ENCODE data around the gene SECISBP2. TPM values are rescaled to one million over a fixed set of nuclear protein-coding genes. Genes with fewer than 3 reads are reported as not detected.

SECISBP2 gene
- total RNA-seq, 3 donors from 2014 or later: 40.5 to 84.7 (median 76.0) TPM

DNA sequence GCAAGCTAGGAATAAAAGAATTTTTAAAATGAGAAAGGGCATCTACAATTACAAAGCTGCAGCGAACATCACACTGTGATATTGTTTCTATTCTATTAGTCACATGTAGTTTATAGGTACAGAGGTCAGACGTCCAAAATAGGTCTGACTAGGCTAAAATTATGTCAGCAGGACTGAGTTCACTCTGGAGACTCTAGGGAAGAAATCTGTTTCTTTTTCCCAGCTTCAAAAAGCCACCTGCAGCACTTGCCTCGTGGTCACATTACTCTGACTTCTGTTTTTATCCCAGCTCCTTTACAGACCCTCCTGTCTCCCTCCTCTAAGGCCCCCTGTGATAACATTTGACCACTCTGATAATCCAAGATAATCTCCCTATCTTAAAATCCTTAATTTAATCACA lies 12.4 kb upstream of the SECISBP2 start:
- no peak overlapping the region for H3K4me3 ChIP-seq
- DNase-seq (ENCODE audit: low spot score in 2 of 2): no peak
- H3K4me1 ChIP-seq: no peaks in the 10 kb centered on the region
- no peaks in the 10 kb centered on the region for H3K36me3 ChIP-seq
- H3K9me3 ChIP-seq: no peaks in the 10 kb centered on the region
- TF ChIP-seq, protein P1, sequence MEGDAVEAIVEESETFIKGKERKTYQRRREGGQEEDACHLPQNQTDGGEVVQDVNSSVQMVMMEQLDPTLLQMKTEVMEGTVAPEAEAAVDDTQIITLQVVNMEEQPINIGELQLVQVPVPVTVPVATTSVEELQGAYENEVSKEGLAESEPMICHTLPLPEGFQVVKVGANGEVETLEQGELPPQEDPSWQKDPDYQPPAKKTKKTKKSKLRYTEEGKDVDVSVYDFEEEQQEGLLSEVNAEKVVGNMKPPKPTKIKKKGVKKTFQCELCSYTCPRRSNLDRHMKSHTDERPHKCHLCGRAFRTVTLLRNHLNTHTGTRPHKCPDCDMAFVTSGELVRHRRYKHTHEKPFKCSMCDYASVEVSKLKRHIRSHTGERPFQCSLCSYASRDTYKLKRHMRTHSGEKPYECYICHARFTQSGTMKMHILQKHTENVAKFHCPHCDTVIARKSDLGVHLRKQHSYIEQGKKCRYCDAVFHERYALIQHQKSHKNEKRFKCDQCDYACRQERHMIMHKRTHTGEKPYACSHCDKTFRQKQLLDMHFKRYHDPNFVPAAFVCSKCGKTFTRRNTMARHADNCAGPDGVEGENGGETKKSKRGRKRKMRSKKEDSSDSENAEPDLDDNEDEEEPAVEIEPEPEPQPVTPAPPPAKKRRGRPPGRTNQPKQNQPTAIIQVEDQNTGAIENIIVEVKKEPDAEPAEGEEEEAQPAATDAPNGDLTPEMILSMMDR (IDR thresholded peaks at IDR 0.05): no peak
- no peak for TF ChIP-seq POLR2A (IDR thresholded peaks at IDR 0.05)
- H3K27me3 ChIP-seq: no peaks in the 10 kb centered on the region
- H3K27ac ChIP-seq: no peak overlapping the region
- intact Hi-C loops (cut with DNase I; ENCODE audit: low total_unique reads): no loop called here

- intact Hi-C loops (cut with DNase I; ENCODE audit: low total_unique reads): no loop called here
- H3K4me3 ChIP-seq: no peak overlapping the region
- TF ChIP-seq POLR2A (IDR thresholded peaks at IDR 0.05) (no peak), POLR2AphosphoS5 (IDR thresholded peaks at IDR 0.05) (no peak)
- TF ChIP-seq, protein P1 (IDR thresholded peaks at IDR 0.05): no peak
- H3K4me1 ChIP-seq: peaks cover 0 to 8% of the 10 kb centered on the region in 2 donors
- H3K27me3 ChIP-seq: no peaks in the 10 kb centered on the region
- no peak for DNase-seq (ENCODE audit: low spot score in 2 of 2)
- H3K36me3 ChIP-seq: no peaks in the 10 kb centered on the region
- H3K9me3 ChIP-seq: no peaks in the 10 kb centered on the region
- H3K27ac ChIP-seq: peak overlapping the region in 1 of 2 donors; percentile 99
These were observed 9.1 kb upstream of the SECISBP2 start for GRCh38 chr9:89309166-89309565.

- peak overlapping the region; percentile 74 to 87 (median 85) for H3K4me3 ChIP-seq
- peaks cover 0 to 8% of the 10 kb centered on the region in 2 donors for H3K4me1 ChIP-seq
- DNase-seq (ENCODE audit: low spot score in 2 of 2): no peak
- TF ChIP-seq, protein P1 (IDR thresholded peaks at IDR 0.05): peak in 1 of 3 donors; percentile 28
- TF ChIP-seq POLR2AphosphoS5 (IDR thresholded peaks at IDR 0.05) (no peak), POLR2A (IDR thresholded peaks at IDR 0.05) (no peak)
- H3K36me3 ChIP-seq: no peaks in the 10 kb centered on the region
- intact Hi-C loops (cut with DNase I; ENCODE audit: low total_unique reads): no loop called here
- H3K27me3 ChIP-seq: no peaks in the 10 kb centered on the region
- peak overlapping the region; percentile 99 to 100 for H3K27ac ChIP-seq
- H3K9me3 ChIP-seq: no peaks in the 10 kb centered on the region
These were observed 8.5 kb upstream of the SECISBP2 start for GRCh38 chr9:89309608-89310474.

DNA sequence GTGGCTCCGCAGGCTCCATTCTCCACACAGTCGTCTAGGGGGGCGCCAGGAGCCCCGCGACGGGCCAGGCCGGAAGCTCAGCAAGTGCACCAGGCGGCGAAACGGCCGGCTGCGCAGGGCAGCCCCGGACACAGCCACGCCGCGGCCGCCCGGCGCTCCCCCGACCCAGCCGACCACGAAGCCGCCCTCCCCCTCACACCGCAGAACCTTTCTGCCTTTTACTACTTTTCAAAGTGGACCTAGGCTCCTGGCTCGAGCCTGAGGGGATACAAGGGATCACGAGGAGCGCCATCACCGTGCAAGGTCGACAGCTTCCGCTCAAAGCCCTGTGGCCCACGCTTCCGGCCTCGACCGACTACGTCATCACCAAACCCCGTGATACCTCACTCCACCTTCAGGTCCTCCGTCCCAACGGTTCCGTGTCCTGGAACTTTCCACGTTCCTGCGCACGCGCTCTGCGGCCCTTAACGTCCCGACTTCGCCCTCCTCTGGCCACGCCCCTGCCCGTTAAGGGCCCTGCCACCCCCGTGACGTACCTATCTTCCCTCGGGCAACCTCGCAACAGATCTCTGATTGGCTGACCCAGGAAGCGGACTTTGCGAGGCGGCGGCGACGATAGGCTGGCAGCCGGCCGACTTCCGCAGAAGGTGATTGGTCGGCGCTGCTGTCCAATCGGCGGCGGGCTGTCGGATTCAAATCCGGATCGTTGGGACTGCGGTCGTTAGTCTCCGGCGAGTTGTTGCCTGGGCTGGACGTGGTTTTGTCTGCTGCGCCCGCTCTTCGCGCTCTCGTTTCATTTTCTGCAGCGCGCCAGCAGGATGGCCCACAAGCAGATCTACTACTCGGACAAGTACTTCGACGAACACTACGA lies 7.6 kb upstream of the SECISBP2 start, which contains the start of gene CKS2:
TSS of gene CKS2 (plus strand) at position 721 of the 871 bp plus-strand sequence. CDS start at position 819, 98 bp downstream.
- Histone ChIP-seq H3K9me3 (no peaks in the 10 kb centered on the region), H3K27me3 (no peaks in the 10 kb centered on the region), H3K4me3 (peak within 1 kb of the TSS; percentile 74 to 87 (median 85)), H3K27ac (peak within 1 kb of the TSS; percentile 99 to 100), H3K36me3 (no peaks in the 10 kb centered on the region), H3K4me1 (peaks cover 0 to 8% of the 10 kb centered on the region in 2 donors)
- TF ChIP-seq POLR2A (IDR thresholded peaks at IDR 0.05) (peak; percentile 97), POLR2AphosphoS5 (IDR thresholded peaks at IDR 0.05) (peak; percentile 97 to 99 (median 99))
- TF ChIP-seq, protein P1 (IDR thresholded peaks at IDR 0.05): peak in 1 of 3 donors; percentile 12
- DNase-seq (ENCODE audit: low spot score in 2 of 2): peak; percentile 100
- intact Hi-C loops (cut with DNase I; ENCODE audit: low total_unique reads): no loop called here

All from breast epithelium (tissue), 4 donors.